Fibroblast of gingiva (primary cell): ENCODE measurements around the gene SH3GL1.
A peak's percentile ranks its signal among the peaks of the same experiment; 100 is the strongest.

ENCODE experiments used
- DNase-seq: peaks from one replicate; pipeline ENCODE4 v3.0.0-alpha.2; 2011; ENCODE audit warnings: low read depth

SH3GL1 gene

DNA sequence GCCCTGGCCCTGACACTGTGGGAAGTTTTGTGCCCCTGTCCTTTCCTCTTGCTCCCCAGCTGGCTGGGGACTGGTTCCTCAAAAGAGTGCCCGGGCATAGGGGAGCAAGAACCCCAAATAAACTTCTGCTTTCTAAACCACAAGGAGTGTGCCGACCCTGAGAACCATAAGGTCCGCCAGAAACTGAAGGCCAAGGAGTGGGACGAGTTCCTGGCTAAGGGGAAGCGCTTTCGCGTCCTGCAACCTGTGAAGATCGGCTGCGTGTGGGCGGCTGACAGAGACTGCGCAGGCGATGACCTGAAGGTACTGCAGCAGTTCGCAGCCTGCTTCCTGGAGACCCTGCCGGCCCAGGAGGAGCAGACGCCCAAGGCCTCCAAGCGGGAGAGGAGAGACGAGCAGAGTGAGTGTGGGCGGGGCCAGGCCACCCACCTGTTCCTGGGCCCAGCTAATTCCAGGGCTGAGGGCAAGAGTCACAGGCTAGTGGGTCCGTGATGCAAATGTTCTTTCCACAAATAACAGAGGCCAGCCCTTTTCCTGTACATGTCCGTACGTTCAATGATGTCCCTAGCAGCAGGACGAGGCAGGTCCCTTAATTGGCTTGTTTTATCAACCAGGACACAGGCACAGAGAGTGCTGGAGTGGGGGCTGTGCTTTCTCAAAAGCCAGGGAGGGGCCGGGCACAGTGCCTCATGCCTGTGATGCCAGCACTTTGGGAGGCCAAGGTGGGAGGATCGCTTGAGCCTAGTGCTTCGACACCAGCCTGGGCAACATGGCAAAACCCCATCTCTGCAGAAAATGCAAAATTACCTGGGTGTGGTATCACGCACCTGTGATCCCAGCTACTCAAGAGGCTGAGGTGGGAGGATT is 31.7 kb upstream of the SH3GL1 start:
- no peak for DNase-seq

DNA sequence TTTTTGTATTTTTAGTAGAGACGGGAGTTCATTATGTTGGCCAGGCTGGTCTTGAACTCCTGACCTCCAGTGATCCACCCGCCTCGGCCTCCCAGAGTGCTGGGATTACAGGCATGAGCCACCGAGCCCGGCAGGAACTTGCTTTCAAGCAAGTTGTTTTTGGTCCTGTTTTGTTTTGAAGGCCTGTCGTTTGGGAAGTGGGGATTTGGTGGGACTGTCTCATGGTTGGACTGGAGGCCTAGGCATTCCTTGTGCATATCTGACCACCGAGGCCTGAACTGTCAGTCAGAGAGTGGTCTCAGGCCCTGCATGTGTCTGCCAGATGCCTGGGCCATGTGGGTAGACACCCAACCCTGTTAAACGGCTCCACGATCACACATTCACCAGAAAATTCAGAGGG is 30.9 kb upstream of the SH3GL1 start:
- no peak for DNase-seq

DNA sequence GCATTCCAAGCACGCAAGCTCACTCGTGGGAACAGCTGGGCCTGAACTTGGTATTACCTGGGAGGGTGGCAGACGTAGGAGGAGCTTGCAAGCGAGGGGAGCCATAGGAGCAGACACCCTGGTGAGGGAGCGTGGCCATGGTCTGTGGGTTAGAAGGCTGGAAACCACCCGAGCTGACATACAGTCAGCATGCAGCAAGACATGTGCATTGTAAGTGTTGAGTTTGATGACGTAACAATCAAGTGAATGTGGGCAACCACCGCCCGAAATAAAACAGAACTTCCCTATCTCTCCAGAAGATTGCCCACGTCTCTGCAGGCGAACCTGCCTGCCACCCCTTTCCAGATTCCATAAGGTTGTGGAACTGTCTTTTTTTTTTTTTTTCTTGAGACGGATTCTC is 30.4 kb upstream of the SH3GL1 start:
- no peak for DNase-seq

DNA sequence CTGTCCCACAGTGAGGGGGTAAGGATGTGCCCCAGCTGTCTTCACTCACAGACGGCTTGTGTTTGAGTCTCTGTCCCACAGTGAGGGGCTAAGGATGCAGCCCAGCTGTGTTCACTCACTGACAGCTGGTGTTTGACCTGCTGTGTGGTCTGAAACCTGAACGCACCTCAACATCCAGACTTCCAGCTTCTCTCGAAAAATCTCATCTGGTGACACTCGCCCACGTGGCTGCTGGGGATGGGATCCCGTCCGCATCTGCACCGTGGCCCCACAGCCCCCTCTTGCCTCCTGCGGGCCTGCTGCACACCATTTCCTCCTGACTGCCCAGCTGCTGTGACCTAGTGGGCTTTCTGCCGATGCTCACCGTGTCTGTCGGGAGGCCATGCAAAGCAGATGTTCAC is 29.4 kb upstream of the SH3GL1 start:
- DNase-seq = no peak

DNA sequence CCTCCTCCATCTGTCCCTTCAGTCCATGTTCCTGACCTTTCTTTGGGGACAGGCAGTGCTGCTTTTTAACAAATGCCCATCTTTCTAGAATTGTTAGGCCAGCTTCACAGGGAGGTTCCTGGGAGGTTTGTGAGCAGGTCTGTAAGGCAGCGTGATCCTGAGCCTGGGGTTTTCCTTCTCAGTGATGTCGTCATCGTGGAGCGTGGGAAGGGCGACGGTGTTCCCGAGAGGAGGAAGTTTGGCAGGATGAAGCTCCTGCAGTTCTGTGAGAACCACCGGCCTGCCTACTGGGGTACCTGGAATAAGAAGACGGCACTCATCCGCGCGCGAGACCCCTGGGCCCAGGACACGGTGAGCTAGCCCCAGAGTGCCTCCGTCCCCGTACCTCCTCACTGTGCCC is 28.9 kb upstream of the SH3GL1 start:
- no peak for DNase-seq

DNA sequence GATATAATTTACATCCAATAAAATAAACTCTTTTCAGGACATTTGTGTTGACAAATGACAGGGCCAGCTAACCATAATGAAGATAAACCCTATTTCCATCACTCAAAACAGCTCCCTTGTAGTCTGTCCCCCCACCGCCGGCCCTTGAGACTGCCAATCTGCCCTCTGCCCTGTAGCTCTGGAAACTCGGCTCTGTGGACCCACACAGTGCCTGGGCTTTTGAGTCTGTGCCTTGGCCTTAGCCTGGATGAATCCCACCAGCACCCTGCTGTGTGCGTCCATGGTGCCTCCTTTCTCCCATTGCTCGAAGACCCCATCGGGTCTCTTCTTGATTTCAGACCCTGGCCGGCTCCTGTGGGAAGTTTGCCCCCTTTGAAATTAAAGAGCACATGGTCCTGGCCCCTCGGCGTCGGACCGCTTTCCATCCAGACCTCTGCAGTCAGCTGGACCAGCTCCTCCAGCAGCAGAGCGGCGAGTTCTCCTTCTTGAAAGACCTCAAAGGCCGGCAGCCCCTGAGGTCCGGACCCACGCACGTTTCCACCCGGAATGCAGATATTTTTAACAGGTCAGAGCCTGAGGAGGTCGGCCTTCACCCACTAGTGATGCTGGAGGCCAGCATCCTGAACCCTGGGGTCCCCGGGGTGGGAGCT is 28.1 kb upstream of the SH3GL1 start:
- DNase-seq = no peak

DNA sequence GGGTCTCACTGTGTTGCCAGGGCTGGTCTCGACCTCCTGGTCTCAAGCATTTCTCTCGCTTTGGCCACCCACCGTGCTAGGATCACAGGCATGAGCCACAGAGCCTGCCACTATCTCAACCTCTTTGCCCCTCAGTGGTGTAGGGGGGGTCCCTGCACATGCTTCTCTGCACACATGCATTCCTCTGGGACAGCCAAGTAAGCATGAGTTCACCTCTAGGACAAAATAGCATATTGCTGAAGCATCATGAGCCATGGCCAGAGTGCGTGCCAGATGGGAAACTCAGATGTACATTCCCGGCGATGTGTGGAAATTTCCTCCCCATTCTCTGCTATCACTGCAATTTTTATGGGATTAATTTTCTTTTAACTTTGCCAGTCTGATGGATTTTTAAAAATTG is 25.2 kb upstream of the SH3GL1 start:
- DNase-seq = peak; percentile 36

DNA sequence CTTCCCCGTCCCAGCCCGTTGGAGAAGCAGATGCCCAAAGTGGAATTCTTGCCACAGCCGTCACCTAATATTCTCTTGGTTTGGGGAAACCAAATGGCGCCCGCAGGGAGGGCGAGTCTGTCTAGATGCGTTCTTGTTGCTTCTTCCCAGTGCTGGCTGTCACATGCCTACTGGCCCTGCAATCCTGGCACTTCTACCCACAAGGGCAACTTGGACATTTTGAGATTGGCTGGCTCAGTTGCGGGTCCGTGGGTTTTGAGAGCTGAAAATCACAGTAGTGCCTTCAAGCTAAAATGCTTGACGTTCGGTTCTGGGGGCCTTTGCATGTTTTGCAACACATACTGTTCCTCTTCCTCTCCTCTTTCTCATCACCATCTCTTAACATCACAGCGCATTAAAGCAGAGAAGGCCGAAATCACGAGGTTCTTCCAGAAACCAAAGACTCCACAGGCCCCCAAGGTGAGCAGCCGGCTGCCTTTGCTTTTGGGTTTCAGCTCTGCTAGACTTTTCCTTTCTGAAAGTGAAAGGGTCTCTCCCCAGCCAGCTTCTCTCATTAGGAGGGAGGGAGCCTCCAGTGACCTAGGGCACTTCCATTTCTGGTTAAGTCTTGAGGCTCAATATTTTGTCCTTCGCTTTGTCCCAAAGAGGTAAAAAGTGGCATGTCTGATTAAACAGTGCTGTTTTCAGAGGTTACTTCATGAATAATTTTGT is 23.2 kb upstream of the SH3GL1 start:
- DNase-seq = no peak

DNA sequence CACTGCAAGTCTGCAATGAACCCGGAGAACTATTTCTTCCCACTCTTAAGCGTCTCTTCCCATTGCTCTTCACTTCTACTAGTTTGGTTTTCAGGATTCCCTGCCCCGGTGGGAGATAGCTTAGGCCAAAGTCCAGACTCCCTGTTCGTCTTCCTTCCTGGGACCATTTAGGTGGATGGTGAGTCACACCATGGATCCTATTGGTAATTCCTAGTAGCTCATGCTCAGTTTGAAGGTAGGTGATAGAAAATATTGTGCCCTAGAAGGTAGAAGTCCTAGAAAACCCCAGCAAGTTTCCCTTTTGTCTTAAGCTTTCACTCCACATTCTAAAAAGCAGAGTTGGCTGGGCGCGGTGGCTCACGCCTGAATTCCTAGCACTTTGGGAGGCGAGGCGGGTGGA is 15.9 kb upstream of the SH3GL1 start:
- no peak for DNase-seq

DNA sequence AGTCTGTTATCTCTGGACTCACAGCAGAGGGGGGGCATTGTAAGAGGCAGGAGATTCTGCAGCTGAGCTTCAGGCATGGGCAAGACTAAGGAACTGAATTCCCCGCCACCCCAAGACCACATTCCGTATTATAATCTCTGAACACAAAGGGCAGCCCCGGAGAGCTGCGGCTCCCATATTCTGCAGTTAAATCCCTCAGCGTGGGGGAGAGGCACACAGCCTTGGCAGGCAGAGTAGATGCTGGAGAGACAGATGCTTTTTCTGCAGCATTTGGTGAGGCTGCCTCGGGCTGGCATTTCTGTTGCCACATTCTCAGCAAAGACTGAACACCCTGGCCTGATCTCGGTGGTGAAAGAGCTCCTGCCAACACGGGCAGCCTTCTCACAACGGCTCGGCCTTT is 15.0 kb upstream of the SH3GL1 start:
- DNase-seq = peak; percentile 40

DNA sequence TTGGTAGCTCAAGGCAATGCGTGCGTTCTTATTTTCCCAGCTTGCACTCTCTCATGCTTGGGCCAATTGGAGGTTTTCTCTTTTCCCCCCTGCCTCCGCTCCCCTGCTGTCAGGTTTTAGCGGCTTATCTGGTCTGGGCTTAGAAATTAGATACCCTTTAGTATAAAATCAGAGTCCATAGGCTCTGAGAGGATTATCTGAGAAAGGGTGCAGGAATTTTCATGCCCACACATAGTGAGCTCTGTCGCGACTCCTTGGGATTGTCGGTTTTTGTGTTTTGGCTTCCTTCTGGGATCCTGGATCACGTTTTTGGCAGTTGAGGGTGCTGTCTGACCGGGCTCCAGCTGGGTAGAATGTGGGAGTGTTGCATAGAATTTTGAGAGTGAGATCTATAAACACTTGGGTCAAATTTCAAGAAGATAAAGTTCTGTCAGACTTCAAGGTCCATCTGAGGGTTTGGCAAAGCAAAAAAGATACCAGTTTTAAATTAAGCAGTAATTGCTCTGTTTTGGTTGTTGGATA is 14.5 kb upstream of the SH3GL1 start:
- peak; percentile 36 for DNase-seq

DNA sequence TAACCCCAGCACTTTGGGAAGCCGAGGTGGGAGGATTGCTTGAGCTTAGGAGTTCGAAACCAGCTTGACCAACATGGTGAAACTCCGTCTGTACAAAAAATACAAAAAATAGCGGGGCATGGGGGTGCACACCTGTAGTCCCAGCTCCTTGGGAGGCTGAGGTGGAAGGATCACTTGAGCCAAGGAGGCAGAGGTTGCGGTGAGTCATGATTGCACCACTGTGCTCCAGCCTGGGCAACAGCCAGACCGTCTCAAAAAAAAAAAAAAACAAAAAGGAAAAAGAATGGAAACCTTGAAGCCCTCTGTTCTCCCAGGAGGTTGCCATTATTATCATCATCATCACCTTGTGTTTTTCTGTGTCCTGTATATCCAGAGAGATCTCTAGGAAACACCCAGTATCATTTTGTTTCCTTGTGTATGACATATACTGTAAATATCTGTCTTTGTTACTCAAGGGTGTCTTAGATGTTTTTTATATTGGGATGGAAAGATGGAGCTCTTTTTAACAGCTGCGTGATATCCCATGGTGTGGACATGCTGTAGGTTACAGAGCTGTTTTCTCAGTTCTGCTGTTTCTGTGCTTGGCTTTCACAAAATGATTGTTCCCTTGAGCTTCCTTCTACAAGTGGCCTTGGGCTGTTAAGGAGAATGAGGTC is 13.9 kb upstream of the SH3GL1 start:
- peak; percentile 31 for DNase-seq

DNA sequence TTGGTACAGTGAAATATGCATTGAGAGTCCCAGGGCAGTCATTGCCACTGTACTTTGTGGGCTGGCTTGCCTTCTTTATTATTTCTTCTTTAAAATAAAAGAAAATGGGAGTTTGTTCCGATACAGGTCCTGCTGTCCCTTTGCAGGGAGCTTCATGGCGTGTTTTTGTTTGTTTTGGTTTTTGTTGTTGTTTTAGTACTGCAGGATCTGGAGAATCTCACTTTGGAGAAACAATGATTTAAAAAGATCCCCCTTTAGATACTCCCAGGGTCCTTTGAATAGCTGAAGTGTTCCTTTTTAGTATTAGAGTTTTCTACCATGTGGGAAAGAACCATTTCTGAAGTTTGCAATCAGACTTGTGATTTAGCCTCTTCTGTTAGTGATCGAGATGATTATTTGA is 13.2 kb upstream of the SH3GL1 start:
- no peak for DNase-seq

DNA sequence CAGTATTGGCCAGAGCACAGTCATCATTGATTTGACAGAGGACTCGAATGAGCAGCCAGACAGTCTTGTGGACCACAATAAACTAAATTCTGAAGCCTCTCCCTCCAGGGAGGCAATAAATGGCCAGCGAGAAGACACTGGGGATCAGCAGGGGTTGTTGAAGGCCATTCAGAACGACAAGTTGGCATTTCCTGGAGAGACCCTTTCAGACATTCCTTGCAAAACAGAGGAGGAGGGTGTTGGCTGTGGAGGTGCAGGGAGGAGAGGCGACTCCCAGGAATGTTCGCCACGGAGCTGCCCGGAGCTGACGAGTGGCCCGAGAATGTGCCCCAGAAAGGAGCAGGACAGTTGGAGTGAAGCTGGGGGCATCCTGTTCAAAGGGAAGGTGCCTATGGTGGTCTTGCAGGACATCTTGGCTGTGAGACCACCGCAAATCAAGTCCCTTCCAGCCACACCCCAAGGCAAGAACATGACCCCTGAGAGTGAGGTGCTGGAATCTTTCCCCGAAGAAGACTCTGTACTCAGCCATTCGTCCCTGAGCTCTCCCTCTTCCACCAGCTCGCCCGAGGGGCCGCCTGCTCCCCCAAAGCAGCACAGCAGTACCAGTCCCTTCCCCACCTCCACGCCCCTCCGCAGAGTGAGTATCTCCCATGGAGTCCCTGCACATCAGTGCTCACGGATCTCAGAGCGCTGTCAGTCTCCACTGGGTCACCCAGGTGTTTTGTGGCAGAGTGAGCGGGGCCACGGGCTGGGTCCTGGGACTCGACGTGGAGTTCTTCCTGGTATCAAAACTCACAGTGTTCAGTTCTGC is 9.0 kb upstream of the SH3GL1 start:
- DNase-seq = no peak

DNA sequence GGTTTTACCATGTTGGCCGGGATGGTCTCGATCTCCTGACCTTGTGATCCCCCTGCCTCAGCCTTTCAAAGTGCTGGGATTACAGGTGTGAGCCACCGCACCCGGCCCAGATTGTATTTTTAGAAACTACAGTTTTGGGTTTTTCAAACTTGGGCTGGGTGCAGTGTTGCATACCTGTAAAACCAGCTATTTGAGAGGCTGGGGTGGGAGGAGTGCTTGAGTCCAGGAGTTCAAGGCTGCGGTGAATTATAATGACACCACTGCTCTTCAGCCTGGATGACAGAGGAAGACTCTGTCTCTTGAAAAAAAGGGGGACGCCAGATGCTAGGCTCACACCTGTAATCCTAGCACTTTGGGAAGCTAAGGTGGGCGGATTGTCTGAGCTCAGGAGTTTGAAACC is 6.3 kb upstream of the SH3GL1 start:
- DNase-seq = no peak

DNA sequence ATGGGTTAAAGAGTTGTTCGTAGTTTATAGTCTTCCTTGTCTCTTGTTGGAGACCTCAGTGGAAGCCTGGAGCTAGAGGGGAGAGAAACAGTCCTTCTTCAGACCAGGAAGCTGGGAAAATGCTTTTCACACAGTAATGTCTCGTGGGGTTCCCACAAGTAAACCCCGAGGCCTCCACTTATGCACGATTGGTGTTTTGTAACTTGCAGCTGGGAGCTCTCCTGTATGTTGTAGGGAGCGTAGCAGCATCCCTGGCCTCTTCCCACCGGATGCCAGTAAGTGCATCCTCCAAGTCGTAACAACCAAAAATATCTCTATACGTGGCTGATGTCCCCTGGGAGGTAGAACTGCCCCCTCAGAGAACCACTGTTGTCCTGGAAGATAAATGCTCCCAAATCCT is 5.6 kb upstream of the SH3GL1 start:
- no peak for DNase-seq

DNA sequence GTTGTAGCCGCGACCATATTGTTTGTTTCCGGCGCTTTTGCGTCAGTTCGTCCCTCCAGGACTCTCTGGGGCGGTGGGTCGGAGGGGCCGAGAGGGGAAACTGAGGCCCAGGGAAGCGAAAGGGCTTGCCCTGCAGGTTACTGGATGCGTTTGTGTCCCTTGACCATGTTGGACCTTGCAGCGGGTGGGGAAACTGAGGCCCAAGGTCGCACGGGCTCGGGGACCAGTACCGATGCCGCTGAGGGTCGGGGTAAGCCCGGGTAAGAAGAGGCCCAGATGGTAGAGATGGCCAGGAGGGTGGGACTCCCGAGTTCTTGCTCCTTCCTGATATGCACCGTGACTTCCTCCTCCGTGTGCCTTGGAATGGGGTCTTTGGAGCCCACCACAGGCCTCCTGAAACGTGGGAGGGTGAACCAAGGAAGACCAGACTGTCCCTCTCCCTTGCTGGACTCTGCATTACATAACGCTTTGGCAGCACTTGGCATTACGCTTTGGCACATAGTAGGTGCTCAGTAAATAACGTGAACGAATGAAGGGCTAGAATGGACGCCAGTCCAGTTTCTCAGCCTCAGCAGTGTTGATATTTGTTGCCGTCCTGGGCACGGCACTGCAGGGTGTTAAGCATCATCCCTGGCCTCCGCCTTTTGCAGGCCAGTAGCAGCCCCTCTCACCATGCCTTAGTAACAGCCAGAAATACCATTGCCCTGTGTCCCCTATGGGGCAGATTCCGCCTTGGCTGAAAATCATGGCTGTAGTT is 2.8 kb upstream of the SH3GL1 start:
- DNase-seq = no peak

DNA sequence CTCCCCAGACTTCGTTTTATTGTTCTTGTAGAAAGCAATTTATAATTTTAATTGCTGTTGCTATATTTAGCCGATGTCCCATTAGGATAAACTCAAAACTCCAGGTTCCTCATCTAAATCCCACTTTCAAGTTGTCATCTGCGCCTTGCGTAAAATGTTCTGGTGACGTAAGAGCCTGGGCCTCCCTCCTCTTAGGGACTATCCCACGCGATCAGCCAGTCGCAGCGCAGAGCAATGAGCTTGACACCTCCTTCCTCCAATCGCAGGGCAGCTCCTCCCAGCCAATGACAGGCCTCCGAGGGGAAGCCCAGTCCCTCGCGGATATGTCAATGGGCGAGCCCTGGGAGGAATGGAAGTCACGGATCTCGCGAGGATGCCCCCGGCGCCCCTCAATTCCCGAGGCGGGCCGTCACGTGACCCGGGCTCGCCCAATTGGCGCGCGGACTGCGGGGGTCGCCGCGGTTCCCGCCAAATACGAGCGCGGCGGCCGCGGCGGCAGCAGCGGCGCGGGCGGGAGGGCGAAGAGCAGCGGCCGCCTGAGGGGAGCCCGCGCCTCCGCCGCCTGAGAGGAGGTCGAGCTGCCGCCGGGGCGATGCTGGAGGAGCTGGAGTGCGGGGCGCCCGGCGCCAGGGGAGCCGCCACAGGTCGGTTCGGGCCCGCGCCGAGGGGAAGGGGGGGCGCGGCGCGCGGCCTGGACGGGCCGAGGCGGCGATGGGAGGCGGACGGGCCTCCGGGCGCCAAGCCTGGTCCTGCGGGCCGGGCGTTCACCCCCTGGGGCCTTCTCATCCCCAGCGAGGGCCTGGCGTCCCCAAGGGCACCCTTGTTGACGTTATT is 2.0 kb upstream of the SH3GL1 start, which contains the start of gene CHAF1A:
Gene CHAF1A (plus strand): TSS at position 470 of the 834 bp plus-strand sequence. CDS start 123 bp downstream, at position 593.
- DNase-seq = peak; percentile 100

DNA sequence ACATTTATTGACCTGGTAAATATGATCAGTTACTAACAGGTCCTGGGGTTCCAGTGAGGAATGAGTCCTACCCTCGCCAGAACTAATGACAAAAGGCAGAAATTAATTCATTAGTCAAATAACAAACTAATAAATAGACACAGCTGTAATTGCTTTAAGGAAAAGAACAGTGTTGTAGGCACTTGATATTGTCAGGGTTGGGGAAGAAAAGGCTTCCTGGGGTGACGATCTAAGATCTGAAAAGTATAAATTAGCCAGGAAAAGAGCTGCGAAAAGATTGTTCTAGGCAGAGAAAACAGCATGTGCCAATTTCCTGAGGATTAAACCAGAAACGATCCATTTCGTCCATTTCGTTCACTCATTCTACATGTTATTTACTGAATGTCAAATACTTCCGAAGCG is 1.4 kb upstream of the SH3GL1 start:
- DNase-seq = no peak

DNA sequence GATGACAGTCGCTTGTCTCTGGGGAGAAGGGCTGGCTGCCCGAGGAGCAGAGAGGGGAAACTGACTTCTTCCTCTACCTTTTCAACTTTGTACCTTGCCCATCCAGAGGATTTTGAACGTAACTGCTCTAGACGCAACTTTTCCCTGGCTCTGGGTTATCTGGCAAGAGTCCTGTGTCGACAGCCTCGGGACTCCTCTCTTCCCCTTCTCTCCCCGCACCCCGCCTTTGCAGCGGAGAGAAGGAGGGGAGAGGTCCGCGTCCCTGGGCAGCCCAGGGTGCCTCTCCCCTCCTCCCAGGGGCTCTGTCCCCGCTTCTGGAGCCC is 574 bp downstream of the SH3GL1 start:
- DNase-seq = no peak
